Psoas muscle (tissue), 8 donors: ENCODE data around the gene LMF1. TPM values are rescaled to one million over a fixed set of nuclear protein-coding genes. Genes with fewer than 3 reads are reported as not detected.

Experiments
- ATAC-seq, 4 donors: fragments of 200-7000 bp; cut with Tn5 transposase; one replicate each; pipeline ENCODE4 v1.9.1; 2020; ENCODE audit warnings: moderate library complexity in 3 of 4, mild to moderate bottlenecking in 2 of 4
- DNase-seq, 2 donors: peaks; one replicate each; pipeline ENCODE4 v3.0.0-alpha.2; 2020
- H3K27ac ChIP-seq: fragments of 200-600 bp; one replicate; pipeline ENCODE4 v1.8.0; 2022
- H3K27me3 ChIP-seq, 3 donors: fragments of 200-600 bp in 1 of 3; one replicate each; pipeline versions ENCODE4 v1.6.1 to v1.8.0; 2013 to 2022; ENCODE audit warnings: low read length in 2 of 3, mild to moderate bottlenecking in 2 of 3, moderate library complexity in 1 of 3; ENCODE audit not compliant: insufficient read depth in 3 of 3
- H3K36me3 ChIP-seq, 2 donors: fragments of 200-600 bp in 1 of 2; one replicate each; pipeline versions ENCODE4 v1.6.1 to v1.8.0; 2013 to 2022; ENCODE audit warnings: low read depth in 1 of 2, mild to moderate bottlenecking in 1 of 2, moderate library complexity in 1 of 2; ENCODE audit not compliant: insufficient read depth in 1 of 2
- H3K4me1 ChIP-seq: fragments of 200-600 bp; one replicate; pipeline ENCODE4 v1.8.0; 2022
- H3K4me3 ChIP-seq: fragments of 200-600 bp; one replicate; pipeline ENCODE4 v1.8.0; 2022; ENCODE audit warnings: mild to moderate bottlenecking
- H3K9me3 ChIP-seq: fragments of 200-600 bp; one replicate; pipeline ENCODE4 v1.8.0; 2022
- CTCF ChIP-seq: fragments of 200-600 bp; IDR thresholded peaks from one replicate; pipeline ENCODE4 v1.8.0; 2022; ENCODE audit warnings: antibody characterized with exemption
- WGBS, 3 donors: extraction: QIAGEN DNeasy Blood & Tissue Kit; methylation state at CpG; one replicate each; pipeline versions ENCODE4 v1.1.6 to v1.1.7; 2013; 5-methylcytosine and 5-hydroxymethylcytosine counted together
- intact Hi-C, 2 donors: fragments of 100-400 bp; cut with DNase I; formaldehyde crosslinking; loops; one replicate each; pipeline versions ENCODE4 v1.11.0 to v1.14.2; 2022
- polyA plus RNA-seq, 3 donors: library from polyadenylated mRNA; stranded (reverse); fragments of 200-250 nt; gene quantifications; one replicate each; pipeline ENCODE4 v1.2.3, GENCODE V29; 2013
- total RNA-seq, 4 donors: library from RNA; stranded (reverse); fragmentation: NEBNext Ultra II Directional in 2 of 4; extraction: Animal tissue kit (Norgen Biotek cat#: 25700) in 2 of 4; gene quantifications; one replicate each; pipeline versions ENCODE4 v1.2.1 to v1.2.4, GENCODE V29; 2021 to 2023
- donor health status: healthy with polysubstance abuse.
- donor health status: DM: no; HTN: no; CAD: no; lungs with moderate emphysema.
- donor health status: Bipolar disorder and iron deficiency.
- donor health status: healthy.
- donor health status: DM: yes; HTN: yes; CAD: no.
- donor health status: DM: no; HTN: no; CAD: no.
- donor health status: DM: no; HTN: no; CAD: no.
- donor health status: DM: yes; HTN: yes; CAD: no.

LMF1 gene
- total and polyA plus RNA-seq, 7 donors: 1.9 to 9.0 (median 4.0) TPM

GRCh38 chr16:907361-907760 is 63.4 kb downstream of the LMF1 start:
- Histone ChIP-seq H3K27ac (no peak overlapping the region), H3K9me3 (no peaks in the 10 kb centered on the region), H3K4me1 (no peaks in the 10 kb centered on the region), H3K27me3 (no peaks in the 10 kb centered on the region), H3K36me3 (peaks cover 3 to 32% of the 10 kb centered on the region in 2 donors), H3K4me3 (no peak overlapping the region)
- intact Hi-C loops: no loop called here
- no peak for TF ChIP-seq CTCF
- DNase-seq (peak in 1 of 2 donors; percentile 37), ATAC-seq (no peak)
- 96 to 98% (median 97%) methylated on average over 15 of the region's 15 CpGs for WGBS, 3 donors

GRCh38 chr16:906296-906695 is 64.5 kb downstream of the LMF1 start:
- intact Hi-C loops: no loop called here
- Histone ChIP-seq H3K27me3 (no peaks in the 10 kb centered on the region), H3K9me3 (no peaks in the 10 kb centered on the region), H3K27ac (no peak overlapping the region), H3K36me3 (peaks cover 3 to 32% of the 10 kb centered on the region in 2 donors), H3K4me1 (no peaks in the 10 kb centered on the region), H3K4me3 (no peak overlapping the region)
- no peak for TF ChIP-seq CTCF
- 97 to 98% (median 97%) methylated on average over 11 to 12 of the region's 12 CpGs for WGBS, 3 donors
- ATAC-seq: no peak
- DNase-seq: peak in 1 of 2 donors; percentile 34

- Histone ChIP-seq H3K4me1 (no peaks in the 10 kb centered on the region), H3K4me3 (no peak overlapping the region), H3K27ac (no peak overlapping the region), H3K36me3 (peaks cover 0 to 8% of the 10 kb centered on the region in 2 donors), H3K27me3 (no peaks in the 10 kb centered on the region), H3K9me3 (no peaks in the 10 kb centered on the region)
- ATAC-seq: peak; percentile 24 to 50 (median 38)
- peak; percentile 15 to 48 for DNase-seq
- 39 to 51% (median 40%) methylated on average over 32 of the region's 32 CpGs for WGBS, 3 donors
- TF ChIP-seq CTCF: no peak
- intact Hi-C loops: no loop called here
These were observed 68.8 kb downstream of the LMF1 start for GRCh38 chr16:901715-902601.

- intact Hi-C loops: no loop called here
- Histone ChIP-seq H3K9me3 (no peaks in the 10 kb centered on the region), H3K27ac (no peak overlapping the region), H3K4me3 (no peak overlapping the region), H3K36me3 (peaks cover 0 to 6% of the 10 kb centered on the region in 2 donors), H3K27me3 (no peaks in the 10 kb centered on the region), H3K4me1 (no peaks in the 10 kb centered on the region)
- 78 to 86% (median 80%) methylated on average over 11 of the region's 11 CpGs for WGBS, 3 donors
- DNase-seq (peak in 1 of 2 donors; percentile 23), ATAC-seq (no peak)
- no peak for TF ChIP-seq CTCF
These were observed 69.6 kb downstream of the LMF1 start for GRCh38 chr16:901149-901548.
